Measurements from ENCODE around the gene COQ10B. TPM values are rescaled to one million over a fixed set of nuclear protein-coding genes. Genes with fewer than 3 reads are reported as not detected.
A peak's percentile ranks its signal among the peaks of the same experiment; 100 is the strongest.
"Not testable (repeated sequence)": the region's sequence is repeated elsewhere in the genome, so short reads cannot be mapped to it uniquely, and the experiment has no call there.

The COQ10B gene
- total RNA-seq = 12.8 TPM

DNA sequence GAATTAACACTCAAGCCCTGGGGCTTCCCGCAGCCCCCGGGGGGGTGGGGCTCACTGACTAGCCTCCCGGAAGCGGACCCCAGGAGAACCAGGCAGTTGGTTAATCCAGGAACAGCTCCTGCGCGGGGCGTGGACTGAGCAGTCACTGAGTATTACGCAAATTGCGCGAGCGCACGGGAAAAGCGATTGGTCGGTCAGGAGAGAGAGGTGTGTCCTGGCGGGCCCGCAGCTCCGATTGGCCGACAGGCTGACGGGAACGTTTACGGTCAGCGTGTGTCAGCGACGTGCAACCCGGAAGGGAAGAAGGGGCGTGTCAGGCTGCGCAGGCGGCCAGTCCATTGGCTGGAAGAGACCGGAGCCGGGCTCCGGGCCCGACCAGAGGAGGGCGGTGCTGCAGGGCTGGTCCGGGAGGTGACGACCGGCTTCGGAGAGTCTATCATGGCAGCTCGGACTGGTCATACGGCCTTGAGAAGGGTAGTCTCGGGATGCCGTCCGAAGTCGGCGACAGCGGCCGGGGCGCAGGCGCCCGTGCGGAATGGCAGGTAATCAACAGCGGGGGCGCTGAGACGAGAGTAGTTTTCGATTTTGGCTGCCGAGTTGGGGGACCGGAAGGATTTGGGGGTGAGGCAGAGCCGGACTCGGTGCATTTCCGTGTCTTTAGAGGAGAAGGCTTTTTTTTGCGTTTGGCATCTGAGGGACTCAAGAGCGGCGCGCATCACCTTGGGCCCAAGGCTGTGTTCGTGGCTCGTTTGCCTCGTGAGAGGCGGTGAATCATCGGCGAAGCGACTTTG, at the start of gene COQ10B:
Gene COQ10B (plus strand): TSS at position 430 of the 791 bp plus-strand sequence. CDS start 9 bp downstream, at position 439.
- peak; percentile 99 for ATAC-seq

DNA sequence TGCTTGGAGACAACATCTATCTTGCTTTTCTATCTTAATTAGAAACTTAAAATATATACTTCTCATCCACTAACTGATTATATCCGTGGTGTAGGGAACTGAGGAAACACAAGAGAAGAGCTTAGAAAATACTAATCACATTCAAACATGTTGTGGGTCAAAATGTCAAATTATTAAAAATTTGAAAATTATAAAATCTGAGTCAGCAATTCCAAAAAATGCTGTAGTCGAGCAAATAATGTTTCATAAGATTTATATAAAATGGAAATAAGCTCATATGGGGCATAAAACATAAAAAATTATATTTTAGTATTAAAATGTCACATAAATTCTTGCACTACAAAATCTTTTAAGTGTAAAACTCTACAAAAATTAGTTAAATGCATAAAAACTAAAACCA, 47.8 kb upstream of the COQ10B start:
- ATAC-seq = no peak

DNA sequence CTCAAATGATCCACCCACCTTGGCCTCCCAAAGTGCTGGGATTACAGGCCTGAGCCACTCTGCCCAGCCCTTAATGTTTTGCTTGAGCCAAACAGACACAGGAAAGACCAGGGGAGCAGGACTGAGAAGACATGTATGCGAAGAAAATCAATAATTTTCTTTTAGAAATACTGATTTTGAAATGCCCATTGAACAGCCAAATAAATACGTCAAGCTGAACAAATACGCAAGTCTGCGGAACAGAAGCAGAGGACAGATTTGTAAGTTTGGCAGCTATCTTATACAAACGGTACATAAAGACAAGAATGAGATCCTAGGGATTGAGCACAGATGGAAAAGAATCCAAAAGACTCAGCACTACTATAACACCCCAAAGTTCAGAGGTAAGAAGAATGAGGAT, 39.3 kb upstream of the COQ10B start:
- no peak for ATAC-seq

DNA sequence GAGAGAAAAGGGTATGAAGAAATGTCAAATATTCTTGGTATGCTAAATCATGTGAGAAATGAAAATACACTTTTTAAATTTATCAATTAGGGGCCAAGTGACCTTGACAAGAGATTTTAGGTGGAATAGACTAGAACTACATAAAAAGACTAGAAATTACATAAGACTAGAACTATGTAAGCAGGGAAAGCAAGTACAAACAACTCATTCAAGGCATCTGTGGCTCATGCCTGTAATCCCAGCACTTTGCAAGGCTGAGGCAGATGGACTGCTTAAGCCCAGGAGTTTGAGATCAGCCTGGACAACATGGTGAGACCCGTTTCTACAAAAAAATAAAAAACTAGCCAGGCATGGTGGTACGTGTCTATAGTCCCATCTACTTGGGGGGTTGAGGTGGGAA, 38.8 kb upstream of the COQ10B start:
- ATAC-seq = no peak

DNA sequence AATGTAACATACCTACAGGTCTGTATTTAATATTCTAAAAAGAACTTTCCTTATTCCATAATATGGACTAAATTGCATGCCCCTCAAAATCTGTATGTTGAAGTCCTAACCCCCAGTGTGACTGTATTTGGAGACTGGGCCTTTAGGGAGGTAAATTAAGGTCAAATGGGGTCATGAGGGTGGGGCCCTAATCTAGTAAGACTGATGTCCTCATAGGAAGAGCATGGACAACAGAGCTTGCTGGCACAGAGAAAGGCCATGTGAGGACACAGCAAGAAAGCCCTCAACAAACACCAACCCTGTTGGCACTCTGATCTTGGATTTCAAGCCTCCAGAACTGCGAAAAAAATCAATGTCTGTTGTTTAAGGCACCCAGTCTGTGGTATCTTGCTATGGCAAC, 37.1 kb upstream of the COQ10B start:
- ATAC-seq = no peak

DNA sequence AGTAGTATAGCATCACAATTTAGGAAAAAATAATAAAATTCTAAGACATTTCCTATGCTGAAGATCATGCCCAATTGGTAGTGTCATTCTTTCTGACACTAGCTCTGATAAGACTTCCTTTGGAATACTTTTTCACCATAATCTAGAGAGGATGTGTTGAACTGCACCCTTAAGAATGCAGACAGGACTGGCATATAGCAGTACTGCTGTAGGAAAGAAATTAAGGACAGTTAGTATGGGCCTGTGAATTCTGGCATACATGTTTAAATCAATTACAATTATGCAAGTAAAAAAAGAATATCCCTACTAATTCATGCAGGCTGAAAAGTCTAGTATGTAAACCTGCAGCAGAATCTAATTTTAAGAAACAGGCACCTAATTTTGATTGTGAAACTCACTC, 33.9 kb upstream of the COQ10B start:
- ATAC-seq = no peak

DNA sequence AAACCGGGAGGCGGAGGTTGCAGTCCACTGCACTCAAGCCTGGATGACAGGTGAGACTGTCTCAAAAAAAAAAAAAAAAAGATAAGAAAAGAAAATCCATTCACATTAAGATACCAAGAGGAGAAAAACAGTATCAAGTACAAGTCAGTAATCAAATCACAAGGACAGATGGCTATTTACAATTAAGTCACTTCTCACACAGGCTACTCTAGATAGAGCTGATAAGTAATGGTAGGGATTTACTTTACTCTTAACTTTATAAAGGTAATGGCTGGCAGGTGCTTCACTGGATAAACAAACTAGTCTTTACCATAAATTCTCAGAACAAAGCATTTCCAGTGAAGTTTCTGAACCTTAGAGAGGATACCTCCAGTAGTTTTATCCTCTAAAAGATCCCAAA, 30.0 kb upstream of the COQ10B start:
- ATAC-seq = no peak

DNA sequence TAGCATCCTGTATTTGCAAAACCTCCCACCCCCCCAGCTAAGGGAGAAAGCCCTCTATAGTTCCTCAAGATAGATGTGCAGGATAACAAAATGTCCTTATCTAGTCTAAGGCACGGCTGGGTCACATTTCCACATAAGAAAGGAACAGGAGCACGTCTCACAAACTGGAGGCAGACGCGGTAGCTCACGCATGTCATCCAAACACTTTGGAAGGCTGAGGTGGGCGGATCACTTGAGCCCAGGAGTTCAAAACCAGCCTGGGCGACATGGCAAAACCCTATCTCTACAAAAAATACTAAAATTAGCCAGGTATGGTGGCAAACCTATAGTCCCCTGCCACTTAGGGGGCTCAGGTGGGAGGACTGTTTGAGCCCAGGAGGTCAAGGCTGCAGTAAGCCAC, 27.8 kb upstream of the COQ10B start:
- no peak for ATAC-seq

DNA sequence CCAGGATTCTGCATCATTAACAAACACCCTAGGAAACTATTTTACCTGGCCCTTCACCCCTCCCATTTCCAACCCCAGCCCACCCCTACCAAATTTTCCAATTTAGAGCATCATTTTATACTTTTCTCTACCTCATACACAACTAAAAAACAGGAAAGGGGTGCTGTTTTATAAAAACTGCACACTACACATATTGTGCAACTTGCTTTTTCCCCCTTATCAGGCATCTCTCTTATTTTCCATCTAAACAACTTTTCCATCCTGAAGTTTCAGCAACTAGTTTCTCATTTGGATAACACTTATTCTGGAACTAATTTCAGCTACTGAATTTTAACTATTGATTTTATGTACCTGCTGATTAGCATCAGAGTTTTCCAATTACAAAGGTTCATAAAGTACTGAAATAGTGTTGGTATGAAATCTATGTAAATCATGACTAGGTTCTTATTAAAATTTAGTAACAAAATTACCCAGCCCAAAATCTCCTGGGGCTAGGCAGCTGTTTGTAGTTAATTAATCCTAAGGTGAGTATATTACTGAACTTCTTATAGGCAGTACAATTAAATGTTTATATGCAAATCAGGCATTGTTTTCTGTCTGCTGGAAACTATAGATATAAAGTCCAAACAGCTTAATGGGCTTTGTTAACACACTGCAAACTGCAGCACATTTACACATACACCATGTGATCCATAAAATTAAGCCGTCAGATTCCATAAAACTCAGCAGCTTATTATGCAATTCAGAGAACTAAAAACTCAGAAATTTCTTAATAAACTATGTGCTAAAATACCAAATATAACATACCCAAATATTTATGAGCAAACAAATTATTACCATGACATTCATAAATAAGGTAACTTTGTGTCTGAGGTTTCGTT, 26.4 kb upstream of the COQ10B start:
- ATAC-seq = no peak

DNA sequence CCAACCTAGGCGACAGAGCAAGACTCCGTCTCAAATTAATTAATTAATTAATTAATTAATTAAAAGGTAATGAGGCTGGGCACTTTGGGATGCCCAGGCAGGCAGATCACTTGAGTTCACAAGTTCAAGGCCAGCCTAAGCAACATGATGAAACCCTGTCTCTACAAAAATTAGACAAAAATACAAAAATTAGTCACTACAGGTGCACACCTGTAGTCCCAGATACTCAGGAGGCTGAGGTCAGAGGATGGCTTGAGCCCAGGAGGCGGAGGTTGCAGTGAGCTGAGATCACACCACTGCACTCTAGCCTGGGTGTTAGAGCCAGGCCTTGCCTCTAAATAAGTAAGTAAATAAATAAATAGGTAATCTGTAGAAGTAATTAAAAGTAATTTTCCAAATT, 25.4 kb upstream of the COQ10B start:
- ATAC-seq = no peak

DNA sequence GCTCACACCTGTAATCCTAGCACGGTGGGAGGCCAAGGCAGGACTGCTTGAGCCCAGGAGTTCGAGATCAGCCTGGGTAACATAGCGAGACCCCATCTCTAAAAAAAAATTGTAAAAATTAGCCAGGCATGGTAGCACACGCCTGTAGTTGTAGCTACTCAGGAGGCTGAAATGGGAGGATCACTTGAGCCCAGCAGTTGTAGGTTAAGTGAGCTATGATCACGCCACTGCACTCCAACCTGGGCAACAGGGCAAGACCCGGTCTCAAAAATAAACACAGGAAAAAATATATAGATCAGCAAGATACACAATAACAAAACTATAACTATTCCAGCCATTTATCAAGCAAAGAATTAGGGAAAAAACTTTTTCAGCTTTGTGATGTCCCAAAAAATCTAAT, 21.5 kb upstream of the COQ10B start:
- ATAC-seq = no peak

DNA sequence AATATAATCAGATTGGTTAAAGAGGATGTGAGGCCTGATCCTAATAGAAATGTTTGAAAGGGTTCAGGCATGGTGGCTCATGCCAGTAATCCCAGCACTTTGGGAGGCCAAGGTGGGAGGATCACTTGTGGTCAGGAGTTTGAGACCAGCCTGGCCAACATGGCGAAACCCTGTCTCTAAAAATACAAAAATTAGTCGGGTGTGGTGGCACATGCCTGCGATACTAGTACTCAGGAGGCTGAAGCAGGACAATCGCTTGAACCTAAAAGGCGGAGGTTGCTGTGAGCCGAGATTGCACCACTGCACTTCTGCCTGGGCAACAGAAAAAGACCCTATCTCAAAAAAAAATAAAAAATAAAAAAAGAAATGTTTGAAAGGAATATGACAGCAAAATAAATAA, 20.8 kb upstream of the COQ10B start:
- ATAC-seq = not testable (repeated sequence)

DNA sequence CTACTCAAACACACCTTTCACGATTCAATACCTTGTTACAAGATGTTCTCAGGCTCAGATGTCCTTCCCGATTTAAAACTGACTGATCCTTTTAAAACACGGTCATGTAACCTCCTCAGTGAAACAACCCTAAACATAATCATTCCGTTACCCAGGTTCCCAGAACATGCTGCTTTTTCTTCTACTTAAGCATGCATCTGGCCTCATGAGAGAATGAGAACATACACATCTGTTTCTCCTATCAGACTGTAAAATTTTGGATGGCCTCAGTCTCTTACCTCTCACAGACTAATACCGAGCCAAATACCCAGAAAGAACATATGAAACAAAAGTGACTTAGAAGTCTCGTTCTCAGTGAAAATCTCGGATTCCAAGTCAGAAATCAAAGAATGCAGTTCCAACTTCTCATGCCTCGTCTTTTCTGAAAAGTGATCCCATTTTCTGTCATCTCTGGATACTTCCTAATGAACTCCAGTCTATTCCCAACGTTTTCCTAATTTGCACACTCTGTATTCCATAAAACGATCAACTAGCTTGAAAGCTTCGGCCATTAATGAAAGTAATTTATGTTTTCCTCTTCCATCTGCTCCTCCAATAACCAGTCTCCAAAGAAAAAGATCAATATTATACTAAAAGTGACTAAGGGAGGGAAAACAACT, 19.4 kb upstream of the COQ10B start:
- no peak for ATAC-seq

DNA sequence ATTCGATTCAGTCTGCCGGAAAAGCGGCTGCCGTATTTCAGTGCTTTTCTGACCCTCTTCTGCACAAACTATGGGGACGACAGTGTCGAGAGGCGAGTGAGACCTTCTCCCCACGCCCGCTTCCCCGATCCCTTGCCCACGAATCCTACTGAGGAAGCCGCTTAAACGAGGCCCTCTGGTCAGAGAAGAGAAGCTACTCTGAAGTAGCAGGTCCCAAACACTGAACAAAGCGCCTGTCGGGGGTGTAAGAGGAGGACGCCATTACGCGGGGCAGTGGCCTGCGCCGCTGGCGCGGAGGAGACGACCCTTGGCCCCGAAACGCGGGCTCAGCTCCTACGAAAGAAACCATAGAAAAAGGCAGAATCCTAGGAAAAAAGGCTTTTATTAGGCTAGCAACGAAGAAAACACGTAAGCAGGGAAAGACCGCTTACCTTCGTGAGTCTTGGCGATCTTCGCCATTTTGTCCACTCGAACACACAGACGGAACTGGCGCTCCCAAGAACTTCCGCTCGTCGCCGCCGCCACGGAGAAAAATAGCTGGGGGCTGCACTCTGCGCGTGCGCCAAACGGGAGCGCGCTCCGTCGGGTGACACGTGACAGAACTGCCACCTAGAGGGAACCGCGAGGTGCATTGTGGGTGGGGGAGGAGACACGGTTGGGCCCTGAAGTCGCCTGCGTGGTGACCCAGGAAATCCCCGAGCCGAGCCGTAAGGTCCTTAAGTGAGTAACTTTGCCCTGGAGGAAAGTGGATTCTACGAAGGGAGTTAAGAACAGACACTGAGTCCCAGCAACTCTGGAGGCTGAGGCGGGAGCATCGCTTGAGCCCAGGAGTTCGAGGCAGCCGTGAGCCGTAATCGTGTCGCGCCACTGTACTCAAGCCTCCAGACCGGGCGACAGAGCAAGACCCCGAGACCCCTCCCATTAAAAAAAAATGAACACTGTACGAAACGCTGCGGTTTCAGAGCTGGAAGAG, 18.5 kb upstream of the COQ10B start, which contains the start of gene SF3B1:
Gene SF3B1 (minus strand): TSS at position 488 of the 973 bp plus-strand sequence. CDS start 29 bp downstream, at position 459.
- peak; percentile 100 for ATAC-seq

DNA sequence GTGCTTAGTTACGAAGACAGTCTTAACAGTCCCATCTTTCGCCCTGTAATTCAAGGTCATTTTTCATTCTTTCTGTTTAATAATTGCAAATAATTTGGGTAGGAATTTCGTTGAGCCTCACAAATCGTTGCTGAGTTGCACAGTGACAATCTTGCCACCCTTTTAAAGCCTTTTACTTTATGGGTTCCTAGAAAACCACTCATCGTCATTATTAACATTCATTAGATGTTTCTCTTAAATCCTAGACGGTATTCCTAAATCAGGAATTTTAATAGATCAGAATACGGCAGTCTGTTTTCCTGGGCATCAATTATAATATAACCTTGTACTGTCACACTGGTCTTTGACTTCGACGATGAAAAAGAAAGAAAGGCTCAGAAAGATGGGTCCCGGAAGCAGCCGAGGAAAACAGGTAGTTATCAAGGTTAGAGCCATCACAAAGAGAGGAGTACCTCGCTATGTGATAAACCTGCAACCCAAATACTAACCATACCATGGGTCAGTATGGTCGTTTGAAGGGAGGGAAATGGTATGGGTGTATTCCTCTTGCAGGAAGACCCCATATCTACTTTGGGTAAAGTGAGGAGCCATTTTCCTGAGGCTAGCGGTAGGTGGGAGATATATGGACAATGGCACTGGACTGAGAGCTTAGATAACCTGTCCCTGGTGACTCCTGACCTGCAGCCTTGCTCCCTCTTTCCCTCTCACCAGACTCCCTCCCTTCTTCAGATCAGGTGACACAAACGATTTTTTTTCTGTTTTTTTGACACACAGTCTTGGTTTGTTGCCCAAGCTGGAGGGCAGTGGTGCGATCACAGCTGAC, 17.5 kb upstream of the COQ10B start:
- ATAC-seq = no peak

DNA sequence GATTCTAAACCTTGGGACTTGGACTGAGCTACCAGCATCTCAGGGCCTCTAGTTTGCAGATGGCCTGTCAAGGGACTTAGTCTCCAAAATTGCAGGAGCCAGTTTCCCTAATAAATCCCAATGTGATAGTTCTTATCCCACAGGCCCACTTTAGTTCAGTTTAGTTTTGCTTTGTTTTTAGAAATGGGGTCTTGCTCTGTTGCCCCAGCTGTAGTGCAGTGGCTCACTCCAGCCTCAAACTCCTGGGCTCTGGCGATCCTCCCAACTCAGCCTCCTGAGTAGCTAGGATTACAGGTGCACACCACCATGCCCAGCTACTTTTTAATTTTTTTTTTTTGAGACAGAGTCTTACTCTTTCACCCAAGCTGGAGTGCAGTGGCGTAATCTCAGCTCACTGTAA, 16.0 kb upstream of the COQ10B start:
- ATAC-seq = no peak

DNA sequence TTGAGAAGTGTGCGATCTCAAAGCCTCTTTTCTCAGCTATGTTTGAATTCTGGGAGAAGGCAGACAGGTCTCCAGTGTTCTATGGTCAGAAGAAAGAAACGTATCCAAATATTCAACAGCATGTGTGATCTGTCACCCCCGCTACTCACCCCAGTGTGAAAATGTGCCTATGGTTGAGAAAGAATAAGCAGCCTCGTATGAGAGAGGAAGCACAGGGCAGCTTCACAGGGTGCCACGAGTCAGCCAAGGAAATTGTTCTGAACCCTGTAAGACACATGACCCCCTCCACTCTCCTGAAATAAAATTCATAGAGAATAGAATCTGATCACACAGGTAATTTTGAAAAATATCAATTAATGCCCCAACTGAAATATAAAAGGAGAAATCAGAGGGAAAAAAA, 10.5 kb upstream of the COQ10B start:
- no peak for ATAC-seq

DNA sequence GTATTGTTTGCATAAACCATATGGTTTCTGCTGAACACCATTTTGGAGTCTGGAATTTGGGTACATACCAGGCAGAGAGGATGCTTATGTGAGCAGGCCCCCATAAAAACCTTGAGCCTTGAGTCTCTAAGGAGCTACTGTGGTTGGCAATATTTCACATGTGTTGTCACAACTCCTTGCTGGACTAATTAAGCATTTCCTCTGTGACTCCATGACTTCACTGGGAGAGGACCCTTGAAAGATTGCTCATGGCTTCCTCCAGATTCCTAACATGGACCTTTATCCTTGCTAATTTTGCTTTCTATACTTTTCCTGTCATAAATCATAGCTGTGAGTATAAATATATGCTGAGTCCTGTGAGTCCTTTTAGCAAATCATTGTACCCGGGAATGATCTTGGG, 7.6 kb upstream of the COQ10B start:
- no peak for ATAC-seq

DNA sequence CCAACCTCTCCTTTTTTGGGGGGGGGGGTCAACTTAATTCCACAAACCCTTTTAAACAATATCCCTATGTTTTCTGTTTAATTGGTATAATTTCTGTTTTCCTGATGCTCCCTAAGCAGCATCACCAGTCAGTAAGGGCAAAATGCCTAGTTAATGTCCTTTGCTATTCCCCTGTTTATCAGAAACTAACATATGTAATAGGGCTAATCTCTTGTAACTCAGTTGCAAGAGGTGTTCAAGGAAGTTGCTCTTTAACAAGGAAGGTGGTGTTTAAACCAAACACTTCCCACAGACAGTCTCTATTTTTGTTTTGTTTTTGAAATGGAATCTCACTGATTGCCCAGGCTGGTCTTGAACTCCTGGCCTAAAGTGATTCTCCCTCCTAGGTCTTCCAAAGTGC, 6.5 kb upstream of the COQ10B start:
- no peak for ATAC-seq

DNA sequence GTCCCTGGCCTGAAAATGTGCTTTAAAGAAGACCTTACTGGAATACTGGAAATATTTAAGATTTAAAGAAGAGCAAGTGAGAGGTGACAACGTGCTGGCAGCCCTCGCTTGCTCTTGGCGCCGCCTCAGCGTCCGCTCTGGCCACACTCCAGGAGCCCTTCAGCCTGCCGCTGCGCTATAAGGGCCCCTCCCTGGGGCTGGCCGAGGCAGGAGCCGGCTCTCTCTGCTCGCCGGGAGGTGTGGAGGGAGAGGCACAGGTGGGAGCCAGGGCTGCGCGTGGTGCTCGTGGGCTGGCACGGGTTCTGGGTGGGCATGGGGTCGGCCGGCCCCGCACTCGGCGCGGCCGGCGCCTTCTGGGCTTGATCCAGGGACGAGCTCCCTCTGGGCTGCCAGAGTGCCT, 2.9 kb upstream of the COQ10B start:
- ATAC-seq = no peak

DNA sequence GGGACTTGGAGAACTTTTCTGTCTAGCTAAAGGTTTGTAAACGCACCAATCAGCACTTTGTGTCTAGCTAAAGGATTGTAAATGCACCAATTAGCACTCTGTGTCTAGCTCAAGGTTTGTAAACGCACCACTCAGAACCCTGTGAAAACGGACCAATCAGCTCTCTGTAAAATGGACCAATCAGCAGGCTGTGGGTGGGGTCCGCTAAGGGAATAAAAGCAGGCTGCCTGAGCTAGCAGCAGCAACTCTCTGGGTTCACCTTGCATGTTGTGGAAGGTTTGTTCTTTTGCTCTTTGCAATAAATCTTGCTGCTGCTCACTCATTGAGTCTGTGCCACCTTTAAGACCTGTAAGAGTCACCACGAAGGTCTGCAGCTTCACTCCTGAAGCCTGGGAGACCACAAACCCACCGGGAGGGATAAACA, 2.4 kb upstream of the COQ10B start:
- not testable (repeated sequence) for ATAC-seq
